Stimulated activated CD8-positive, alpha-beta memory T cell treated with anti-CD3 and anti-CD28 coated beads, Interleukin-15, amount 100 ng/mL, for 4 hours (primary cell): Measurements from ENCODE around the gene MAP1S.
"Not testable (repeated sequence)": the region's sequence is repeated elsewhere in the genome, so short reads cannot be mapped to it uniquely, and the experiment has no call there.

Experiments used
- DNase-seq, 2 donors: peaks; one replicate each; pipeline ENCODE4 v3.0.0-alpha.2; 2020; ENCODE audit warnings: low read depth in 2 of 2

MAP1S gene

DNA sequence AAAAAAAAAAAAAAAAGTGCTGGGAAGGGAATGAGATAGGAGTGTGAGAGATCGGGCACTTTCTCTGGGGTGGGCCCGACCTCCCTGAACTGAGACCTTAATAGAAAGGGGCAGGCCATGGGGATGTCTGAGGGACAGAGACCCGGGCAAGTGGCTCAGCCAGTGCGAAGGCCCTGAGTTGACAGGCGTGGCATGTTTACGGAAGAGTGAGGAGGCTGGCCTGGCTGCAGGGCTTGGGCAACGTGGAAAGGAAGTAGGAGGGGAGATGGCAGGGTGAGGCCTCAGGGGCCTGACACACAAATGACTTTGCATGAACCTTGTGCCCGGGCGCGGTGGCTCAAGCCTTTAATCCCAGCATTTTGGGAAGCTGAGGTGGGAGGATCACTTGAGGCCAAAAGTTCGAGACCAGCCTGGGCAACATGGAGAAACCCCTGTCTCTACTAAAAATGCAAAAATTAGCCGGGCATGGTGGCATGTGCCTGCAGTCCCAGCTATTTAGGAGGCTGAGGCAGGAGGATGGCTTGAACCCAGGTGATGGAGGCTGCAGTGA lies 45.9 kb downstream of the MAP1S start:
- DNase-seq, result no peak

- DNase-seq, result no peak
Measured at GRCh38 chr19:17766543-17767131, 47.4 kb downstream of the MAP1S start.

DNA sequence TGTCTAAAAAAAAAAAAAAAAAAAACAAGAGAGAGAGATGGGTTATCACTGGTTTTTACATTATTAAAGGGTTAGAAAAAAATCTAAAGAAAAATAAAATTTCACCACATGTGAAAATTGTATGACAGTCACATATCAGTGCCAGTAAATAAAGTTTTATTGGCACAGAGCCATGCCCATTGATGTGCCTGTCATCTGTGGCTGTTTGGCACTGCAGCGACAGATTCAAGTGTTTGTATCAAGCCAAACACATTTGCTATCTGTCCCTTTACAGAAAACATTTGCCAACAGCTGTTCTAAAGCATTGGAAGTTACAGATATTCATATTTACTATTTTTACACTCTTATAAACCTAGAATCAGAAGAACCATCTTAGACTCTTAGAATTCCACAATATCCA lies 48.3 kb downstream of the MAP1S start:
- DNase-seq, result no peak

DNA sequence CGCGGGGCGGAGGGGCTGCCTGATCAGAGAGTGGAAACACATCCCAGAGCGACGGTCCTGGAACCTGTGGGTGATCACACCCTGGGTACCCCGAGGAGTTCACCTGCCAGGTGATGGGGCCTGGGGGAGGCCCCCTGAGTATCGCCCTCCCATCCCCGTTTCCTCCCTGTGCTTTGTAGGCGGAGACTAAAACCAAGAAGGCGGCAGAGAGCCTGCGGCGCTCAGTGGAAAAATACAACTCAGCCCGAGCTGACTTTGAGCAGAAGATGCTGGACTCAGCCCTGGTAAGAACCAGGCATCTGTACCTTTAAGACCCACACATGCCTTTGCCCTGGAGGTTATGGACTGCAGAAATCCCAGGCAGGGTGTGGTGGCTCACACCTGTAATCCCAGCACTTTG lies 51.3 kb downstream of the MAP1S start:
- DNase-seq, result no peak

DNA sequence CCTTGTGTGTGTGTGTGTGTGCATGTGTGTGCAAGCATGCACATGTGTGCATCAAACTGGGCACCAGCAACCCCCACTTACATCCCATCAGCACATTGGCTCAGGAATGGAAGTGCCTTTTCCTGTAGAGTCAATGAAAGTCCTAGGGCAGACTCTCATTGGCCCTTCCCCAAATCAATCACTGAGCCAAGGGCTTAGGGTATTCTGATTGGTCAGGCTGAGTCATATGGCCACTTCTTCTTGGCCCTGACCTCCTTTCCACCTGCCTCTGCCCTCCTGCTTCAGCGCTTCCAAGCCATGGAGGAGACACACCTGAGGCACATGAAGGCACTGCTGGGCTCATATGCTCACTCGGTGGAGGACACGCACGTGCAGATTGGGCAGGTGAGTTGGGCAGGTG lies 52.9 kb downstream of the MAP1S start:
- no peak for DNase-seq

GRCh38 chr19:17775245-17775927 lies 56.1 kb downstream of the MAP1S start:
- DNase-seq, result no peak

- no peak for DNase-seq
Measured at GRCh38 chr19:17775991-17776803, 56.9 kb downstream of the MAP1S start.

- not testable (repeated sequence) for DNase-seq
Measured at GRCh38 chr19:17777840-17778239, 58.6 kb downstream of the MAP1S start.

- no peak for DNase-seq
Measured at GRCh38 chr19:17778251-17778967, 59.1 kb downstream of the MAP1S start.

GRCh38 chr19:17778968-17779929 lies 60.0 kb downstream of the MAP1S start:
- no peak for DNase-seq

GRCh38 chr19:17780781-17781180 lies 61.5 kb downstream of the MAP1S start:
- DNase-seq, result no peak

DNA sequence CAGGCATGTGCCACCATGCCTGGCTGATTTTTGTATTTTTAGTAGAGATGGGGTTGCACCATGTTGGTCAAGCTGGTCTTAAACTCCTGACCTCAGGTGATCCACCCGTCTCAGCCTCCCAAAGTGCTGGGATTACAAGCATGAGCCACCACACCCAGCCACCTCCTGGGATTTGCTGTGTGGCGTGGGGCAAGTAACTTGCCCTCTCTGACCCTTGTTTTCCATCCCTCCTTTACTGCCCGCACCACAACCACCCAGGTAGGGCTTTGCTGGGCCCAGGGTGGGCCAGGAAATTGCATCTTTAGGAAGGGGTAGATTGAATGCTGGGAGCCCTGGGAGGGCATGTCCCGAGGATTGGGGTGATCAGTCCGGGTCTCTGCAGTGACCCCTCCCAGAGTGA lies 64.4 kb downstream of the MAP1S start:
- not testable (repeated sequence) for DNase-seq
